Fibroblast of skin of right quadriceps (primary cell): ENCODE measurements around the gene PHF19.

Experiments
- DNase-seq: peaks from one replicate; pipeline ENCODE4 v3.0.0-alpha.2; 2013

The PHF19 gene

DNA sequence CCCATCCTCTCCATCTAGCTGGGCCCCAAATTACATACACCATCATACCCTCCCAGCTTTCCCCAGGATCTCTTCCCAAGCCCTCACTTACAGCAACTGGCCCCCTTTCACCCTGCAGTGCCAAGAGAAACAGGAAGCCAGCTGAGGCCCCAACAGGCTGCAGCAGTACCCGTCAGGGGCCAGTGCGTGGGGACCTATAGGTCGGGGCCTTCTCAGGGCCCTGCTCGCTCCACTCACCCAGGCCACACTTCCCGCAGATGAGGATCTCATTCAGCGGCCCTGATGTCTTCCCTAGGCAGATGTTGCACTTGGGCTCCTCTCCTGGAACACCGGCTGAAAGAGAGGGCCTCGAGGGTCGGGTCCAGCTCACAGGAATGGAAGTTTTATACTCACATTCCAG lies 6.8 kb downstream of the PHF19 start:
- DNase-seq: no peak

GRCh38 chr9:120869726-120870125 lies 7.3 kb downstream of the PHF19 start:
- DNase-seq: no peak

- no peak for DNase-seq
Measured at GRCh38 chr9:120869360-120869687, 7.7 kb downstream of the PHF19 start.

DNA sequence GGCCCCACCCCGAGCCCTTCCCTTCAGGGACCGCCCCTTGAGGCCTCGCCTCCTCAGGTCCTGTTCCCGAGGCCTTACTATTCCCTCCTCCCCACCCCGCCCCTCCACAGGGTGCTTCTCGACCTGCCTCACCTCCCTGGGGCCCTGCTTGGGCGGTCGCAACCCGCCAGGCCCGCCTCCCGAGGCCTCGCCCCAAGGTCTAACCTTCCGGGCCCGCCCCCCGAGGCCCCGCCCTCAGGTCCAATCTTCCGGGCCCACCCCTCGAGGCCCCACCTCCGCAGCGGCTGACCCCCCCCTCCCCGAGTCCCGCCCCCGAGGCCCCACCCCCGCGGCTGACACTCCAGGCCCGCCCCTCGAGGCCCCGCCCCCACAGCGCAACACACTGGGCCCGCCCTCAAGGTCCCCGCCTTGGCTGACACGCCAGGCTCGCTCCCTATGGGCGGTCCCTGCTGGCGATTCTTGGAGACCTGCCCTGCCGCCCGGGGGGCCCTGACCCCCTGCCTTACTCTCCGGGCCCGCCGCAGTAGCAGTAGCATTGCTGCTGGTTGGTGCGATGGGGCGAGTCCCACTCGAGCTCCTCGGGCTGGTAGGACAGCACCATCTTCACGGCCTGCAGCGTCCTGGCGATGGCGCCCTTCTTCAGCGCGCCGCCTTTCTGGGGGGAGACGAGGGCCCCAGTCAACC lies 8.2 kb downstream of the PHF19 start:
- peak; percentile 94 for DNase-seq

DNA sequence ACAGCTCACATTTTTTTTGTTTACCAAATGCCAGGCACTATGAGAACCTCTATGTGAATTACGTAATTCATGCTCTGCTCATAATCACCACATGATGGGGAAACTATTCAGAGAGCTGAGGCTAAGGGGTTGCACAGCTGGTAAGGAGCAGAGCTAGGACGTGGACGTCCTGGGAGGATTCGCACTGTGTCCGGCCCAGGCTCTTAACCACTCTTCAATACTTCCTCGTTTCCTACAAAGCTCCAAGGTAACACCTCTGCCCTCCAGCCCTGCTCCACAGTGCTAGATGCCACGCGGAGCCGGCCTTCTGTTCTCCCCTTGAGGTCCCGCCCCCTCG lies 8.7 kb downstream of the PHF19 start:
- DNase-seq: no peak

- no peak for DNase-seq
Measured at GRCh38 chr9:120867676-120868338, 9.2 kb downstream of the PHF19 start.

GRCh38 chr9:120866651-120867050 lies 10.3 kb downstream of the PHF19 start:
- no peak for DNase-seq

DNA sequence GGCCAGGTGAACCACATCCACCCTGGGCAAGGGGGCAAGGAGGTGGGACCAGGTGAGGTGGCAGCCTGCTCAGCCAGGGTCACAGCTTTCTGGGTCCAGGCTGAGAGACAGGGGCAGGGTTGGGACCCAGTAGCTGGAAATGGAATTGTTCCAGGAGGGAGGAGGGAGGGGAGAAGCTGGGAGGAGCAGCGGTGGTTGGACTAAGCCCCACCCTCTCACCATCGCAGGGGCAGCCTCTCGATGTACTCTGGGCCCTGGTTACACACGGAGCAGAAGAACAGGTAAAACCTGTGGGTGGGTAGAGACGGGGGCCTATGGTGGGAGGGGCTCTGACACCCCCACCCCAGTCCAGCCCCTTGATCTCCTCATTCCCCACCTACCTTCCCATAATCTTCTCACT lies 11.2 kb downstream of the PHF19 start:
- no peak for DNase-seq

DNA sequence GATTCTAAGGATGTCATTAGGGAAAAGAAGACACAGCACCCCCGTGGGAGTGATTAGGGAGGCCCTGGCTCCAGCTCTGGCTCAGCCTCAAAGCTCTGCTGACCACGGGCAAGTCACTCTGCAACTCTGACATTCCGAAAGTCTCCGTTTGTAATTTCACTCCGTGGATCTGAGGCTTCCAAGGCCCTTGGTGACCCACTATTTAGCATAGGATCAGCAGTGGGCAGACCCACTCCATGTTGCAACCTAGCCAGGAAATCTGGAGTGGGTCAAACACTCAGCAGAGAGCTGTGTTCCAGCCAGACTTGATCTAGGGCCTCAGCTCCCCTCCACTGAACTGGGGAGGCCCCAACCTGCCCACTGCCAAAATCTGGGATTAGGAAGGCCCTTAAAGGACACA lies 11.8 kb downstream of the PHF19 start:
- no peak for DNase-seq

DNA sequence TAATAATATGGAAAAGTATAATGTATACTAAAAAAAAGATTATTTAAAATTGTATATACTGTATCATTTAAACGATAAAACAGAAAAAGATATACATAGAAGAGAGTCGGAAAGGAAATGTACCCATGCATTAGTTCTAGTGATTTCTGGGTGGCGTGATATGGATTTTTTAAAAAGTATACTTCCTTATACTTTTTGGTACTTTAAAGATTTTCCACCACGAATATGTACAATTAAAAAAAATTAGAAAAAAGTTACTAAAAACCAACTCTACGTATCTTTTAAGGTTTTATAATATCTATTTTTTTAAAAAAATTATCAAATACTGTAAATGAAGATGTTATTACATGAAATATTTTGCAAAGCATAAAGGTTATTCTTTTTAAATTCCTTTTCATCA lies 12.3 kb downstream of the PHF19 start:
- no peak for DNase-seq

DNA sequence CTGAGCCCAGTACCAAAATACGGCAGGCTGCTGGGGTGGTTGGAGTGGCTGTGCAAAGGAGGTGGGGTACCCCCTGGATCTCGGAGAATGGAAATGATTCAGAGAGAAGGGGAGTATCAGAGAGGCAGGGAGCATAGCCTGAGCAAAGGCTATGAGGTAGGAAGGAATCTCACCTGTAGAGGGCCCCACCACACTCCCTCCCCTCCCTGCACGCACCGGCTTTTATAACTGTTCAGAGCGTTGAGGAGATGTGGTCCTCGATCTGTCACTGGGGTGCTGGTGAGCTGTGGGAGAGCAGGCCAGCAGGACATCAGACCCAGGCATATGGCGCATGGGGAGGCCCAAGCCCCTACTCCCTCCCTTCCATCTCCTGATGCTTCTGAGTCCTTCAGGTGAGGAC lies 13.2 kb downstream of the PHF19 start:
- DNase-seq: no peak

GRCh38 chr9:120862452-120862851 lies 14.5 kb downstream of the PHF19 start:
- DNase-seq: no peak

DNA sequence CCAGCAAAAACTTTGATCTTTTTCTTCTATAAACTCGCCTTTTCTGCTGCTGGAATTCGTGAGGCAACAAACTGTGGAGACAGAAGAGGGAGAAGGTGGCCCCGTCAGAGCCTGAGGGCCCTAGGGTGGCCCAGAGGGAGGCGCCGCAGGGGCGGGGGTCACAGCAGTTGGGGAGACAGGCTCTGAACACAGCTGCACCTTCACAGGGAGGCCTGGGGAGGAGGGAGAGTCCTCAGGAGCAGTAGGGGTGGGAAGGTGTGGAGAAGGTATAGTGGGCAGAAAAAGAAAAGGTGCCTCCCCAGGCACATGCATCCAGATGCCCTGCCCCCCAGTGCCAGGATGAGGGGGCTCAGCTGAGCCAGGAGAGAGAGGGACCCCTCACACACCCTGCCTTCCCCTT lies 15.1 kb downstream of the PHF19 start:
- DNase-seq: no peak

- DNase-seq: no peak
Measured at GRCh38 chr9:120860083-120860482, 16.9 kb downstream of the PHF19 start.

DNA sequence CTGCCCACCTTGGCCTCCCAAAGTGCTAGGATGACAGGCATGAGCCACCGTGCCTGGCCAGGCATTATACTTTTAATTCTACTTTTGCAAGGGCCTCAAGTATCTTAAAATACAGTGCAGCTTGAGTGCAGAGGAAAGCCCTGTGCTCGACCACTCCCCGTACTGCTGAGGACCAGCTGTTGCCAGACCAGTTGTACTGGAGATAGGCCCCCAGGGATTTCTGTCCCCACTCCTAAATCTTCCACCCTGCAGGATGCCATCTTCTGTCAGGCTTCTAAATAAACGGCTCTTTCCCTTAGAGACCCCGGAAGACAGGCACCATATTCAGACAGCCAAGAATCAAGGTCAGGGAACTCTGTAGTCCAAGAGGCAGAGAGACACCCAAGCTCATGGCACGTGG lies 17.6 kb downstream of the PHF19 start:
- no peak for DNase-seq

- no peak for DNase-seq
Measured at GRCh38 chr9:120857902-120858301, 19.1 kb downstream of the PHF19 start.

GRCh38 chr9:120857481-120857880 lies 19.5 kb downstream of the PHF19 start:
- no peak for DNase-seq

DNA sequence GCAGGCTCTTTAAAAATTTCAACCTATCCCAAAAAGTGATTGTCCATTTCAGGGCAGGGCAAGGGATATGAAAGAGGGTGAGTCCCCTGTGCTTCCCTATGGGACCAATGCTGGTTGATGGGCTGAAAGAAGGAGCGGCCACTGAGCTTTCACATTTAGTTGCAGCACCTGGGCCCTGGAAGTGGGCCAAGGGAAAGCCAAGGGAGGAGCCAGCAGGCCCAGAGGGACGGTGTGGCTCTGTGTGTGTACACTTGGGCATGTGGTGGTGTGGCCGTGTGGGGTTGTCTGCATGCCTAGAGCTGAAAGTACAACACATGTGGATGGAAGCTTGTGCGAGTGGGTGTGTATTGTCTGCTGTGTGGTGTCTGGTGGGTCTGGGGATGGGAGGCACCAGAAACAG lies 20.3 kb downstream of the PHF19 start:
- DNase-seq: no peak

GRCh38 chr9:120855827-120856670 lies 20.9 kb downstream of the PHF19 start:
- no peak for DNase-seq

- DNase-seq: no peak
Measured at GRCh38 chr9:120854596-120855327, 22.2 kb downstream of the PHF19 start.

DNA sequence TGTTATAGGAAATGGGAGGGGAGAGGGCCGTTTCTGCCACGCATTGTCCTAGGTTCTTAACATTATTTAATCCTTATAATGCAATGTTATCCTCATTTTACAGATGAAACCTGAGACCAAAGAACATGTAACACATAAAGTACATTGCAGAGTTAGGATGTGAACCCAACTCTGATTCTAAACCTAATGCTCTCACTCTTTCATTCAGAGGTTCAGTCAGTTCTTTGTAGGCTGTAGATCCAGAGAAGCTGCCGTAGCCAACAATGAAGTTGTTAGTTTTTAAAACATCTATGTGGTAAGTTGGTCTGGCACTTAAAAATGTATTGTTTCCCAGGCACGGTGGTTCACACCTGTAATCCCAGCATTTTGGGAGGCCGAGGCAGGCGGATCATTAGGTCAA lies 23.8 kb downstream of the PHF19 start:
- no peak for DNase-seq

GRCh38 chr9:120852240-120853010 lies 24.6 kb downstream of the PHF19 start:
- DNase-seq: no peak

DNA sequence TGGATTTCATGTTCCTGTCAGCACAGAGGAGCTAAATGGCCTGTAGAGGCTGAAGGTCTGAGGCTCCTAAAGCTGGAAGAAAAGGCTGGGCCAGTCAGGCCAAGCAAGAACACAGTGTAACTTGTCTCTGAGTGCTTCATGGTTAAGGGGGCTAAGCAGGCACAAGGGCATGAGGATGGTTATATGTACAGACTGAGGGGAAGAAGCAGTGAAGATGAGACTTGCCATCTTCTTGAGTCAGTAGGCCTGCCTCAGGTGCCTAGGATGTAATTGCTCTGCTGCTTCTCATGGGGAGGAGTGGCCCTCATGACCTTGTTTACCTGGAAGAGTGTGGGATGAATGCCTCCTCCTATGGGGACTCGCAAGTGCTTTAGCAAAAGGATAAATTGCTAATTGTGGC lies 25.5 kb downstream of the PHF19 start:
- no peak for DNase-seq
